Psoas muscle (tissue), 8 donors: ENCODE measurements around the gene PRPF19. TPM values are rescaled to one million over a fixed set of nuclear protein-coding genes. Genes with fewer than 3 reads are reported as not detected.
A peak's percentile ranks its signal among the peaks of the same experiment; 100 is the strongest.

ENCODE experiments used
- ATAC-seq, 4 donors: fragments of 200-7000 bp; cut with Tn5 transposase; one replicate each; pipeline ENCODE4 v1.9.1; 2020; ENCODE audit warnings: moderate library complexity in 3 of 4, mild to moderate bottlenecking in 2 of 4
- DNase-seq, 2 donors: peaks; one replicate each; pipeline ENCODE4 v3.0.0-alpha.2; 2020
- H3K27ac ChIP-seq: fragments of 200-600 bp; one replicate; pipeline ENCODE4 v1.8.0; 2022
- H3K27me3 ChIP-seq, 3 donors: fragments of 200-600 bp in 1 of 3; one replicate each; pipeline versions ENCODE4 v1.6.1 to v1.8.0; 2013 to 2022; ENCODE audit warnings: low read length in 2 of 3, mild to moderate bottlenecking in 2 of 3, moderate library complexity in 1 of 3; ENCODE audit not compliant: insufficient read depth in 3 of 3
- H3K36me3 ChIP-seq, 2 donors: fragments of 200-600 bp in 1 of 2; one replicate each; pipeline versions ENCODE4 v1.6.1 to v1.8.0; 2013 to 2022; ENCODE audit warnings: low read depth in 1 of 2, mild to moderate bottlenecking in 1 of 2, moderate library complexity in 1 of 2; ENCODE audit not compliant: insufficient read depth in 1 of 2
- H3K4me1 ChIP-seq: fragments of 200-600 bp; one replicate; pipeline ENCODE4 v1.8.0; 2022
- H3K4me3 ChIP-seq: fragments of 200-600 bp; one replicate; pipeline ENCODE4 v1.8.0; 2022; ENCODE audit warnings: mild to moderate bottlenecking
- H3K9me3 ChIP-seq: fragments of 200-600 bp; one replicate; pipeline ENCODE4 v1.8.0; 2022
- CTCF ChIP-seq: fragments of 200-600 bp; IDR thresholded peaks from one replicate; pipeline ENCODE4 v1.8.0; 2022; ENCODE audit warnings: antibody characterized with exemption
- WGBS, 3 donors: extraction: QIAGEN DNeasy Blood & Tissue Kit; methylation state at CpG; one replicate each; pipeline versions ENCODE4 v1.1.6 to v1.1.7; 2013; 5-methylcytosine and 5-hydroxymethylcytosine counted together
- intact Hi-C, 2 donors: fragments of 100-400 bp; cut with DNase I; formaldehyde crosslinking; loops; one replicate each; pipeline versions ENCODE4 v1.11.0 to v1.14.2; 2022
- polyA plus RNA-seq, 3 donors: library from polyadenylated mRNA; stranded (reverse); fragments of 200-250 nt; gene quantifications; one replicate each; pipeline ENCODE4 v1.2.3, GENCODE V29; 2013
- total RNA-seq, 4 donors: library from RNA; stranded (reverse); fragmentation: NEBNext Ultra II Directional in 2 of 4; extraction: Animal tissue kit (Norgen Biotek cat#: 25700) in 2 of 4; gene quantifications; one replicate each; pipeline versions ENCODE4 v1.2.1 to v1.2.4, GENCODE V29; 2021 to 2023
- donor health status: healthy with polysubstance abuse.
- donor health status: DM: no; HTN: no; CAD: no; lungs with moderate emphysema.
- donor health status: Bipolar disorder and iron deficiency.
- donor health status: healthy.
- donor health status: DM: yes; HTN: yes; CAD: no.
- donor health status: DM: no; HTN: no; CAD: no.
- donor health status: DM: no; HTN: no; CAD: no.
- donor health status: DM: yes; HTN: yes; CAD: no.

The PRPF19 gene
- total and polyA plus RNA-seq, 7 donors: 45.7 to 109 (median 67.4) TPM

GRCh38 chr11:60937811-60938210 is 31.4 kb upstream of the PRPF19 start:
- H3K27me3 ChIP-seq: no peaks in the 10 kb centered on the region
- no peaks in the 10 kb centered on the region for H3K4me1 ChIP-seq
- 89 to 98% (median 93%) methylated on average over 6 to 8 of the region's 8 CpGs for WGBS, 3 donors
- H3K27ac ChIP-seq: no peak overlapping the region
- no peak overlapping the region for H3K4me3 ChIP-seq
- DNase-seq: no peak
- ATAC-seq: no peak
- H3K36me3 ChIP-seq: peaks cover 0 to 9% of the 10 kb centered on the region in 2 donors
- no peaks in the 10 kb centered on the region for H3K9me3 ChIP-seq
- TF ChIP-seq CTCF: no peak
- intact Hi-C loops: no loop called here

GRCh38 chr11:60937144-60937527 is 30.8 kb upstream of the PRPF19 start:
- H3K36me3 ChIP-seq: peaks cover 0 to 9% of the 10 kb centered on the region in 2 donors
- H3K27ac ChIP-seq: peak overlapping the region; percentile 34
- 37 to 42% (median 40%) methylated on average over 12 of the region's 12 CpGs for WGBS, 3 donors
- no peaks in the 10 kb centered on the region for H3K9me3 ChIP-seq
- ATAC-seq: peak in 2 of 4 donors; percentile 36 to 70
- intact Hi-C loops: no loop called here
- DNase-seq: peak in 1 of 2 donors; percentile 71
- TF ChIP-seq CTCF: no peak
- no peaks in the 10 kb centered on the region for H3K4me1 ChIP-seq
- H3K4me3 ChIP-seq: no peak overlapping the region
- no peaks in the 10 kb centered on the region for H3K27me3 ChIP-seq

- TF ChIP-seq CTCF: no peak
- H3K4me1 ChIP-seq: no peaks in the 10 kb centered on the region
- no peak for ATAC-seq
- peaks cover 0 to 4% of the 10 kb centered on the region in 2 donors for H3K36me3 ChIP-seq
- H3K9me3 ChIP-seq: no peaks in the 10 kb centered on the region
- 81 to 83% (median 82%) methylated on average over 16 to 18 of the region's 18 CpGs for WGBS, 3 donors
- intact Hi-C loops: no loop called here
- peak overlapping the region; percentile 34 for H3K27ac ChIP-seq
- no peak overlapping the region for H3K4me3 ChIP-seq
- H3K27me3 ChIP-seq: no peaks in the 10 kb centered on the region
- no peak for DNase-seq
These were observed 30.2 kb upstream of the PRPF19 start for GRCh38 chr11:60936467-60937143.

GRCh38 chr11:60935676-60936442 is 29.5 kb upstream of the PRPF19 start:
- intact Hi-C loops: no loop called here
- DNase-seq: peak in 1 of 2 donors; percentile 42
- Histone ChIP-seq H3K4me3 (no peak overlapping the region), H3K36me3 (peaks cover 0 to 4% of the 10 kb centered on the region in 2 donors), H3K27ac (no peak overlapping the region), H3K9me3 (no peaks in the 10 kb centered on the region), H3K4me1 (no peaks in the 10 kb centered on the region), H3K27me3 (no peaks in the 10 kb centered on the region)
- no peak for TF ChIP-seq CTCF
- 81 to 92% (median 87%) methylated on average over 19 to 27 of the region's 27 CpGs for WGBS, 3 donors
- no peak for ATAC-seq
